ENCODE data around the gene ZNF454. TPM values are rescaled to one million over a fixed set of nuclear protein-coding genes. Genes with fewer than 3 reads are reported as not detected.

Gene ZNF454
- total RNA-seq, 2 experiments from 2014 or later: not detected

- no peaks in the 10 kb centered on the region for H3K36me3 Mint-ChIP-seq
- no peaks in the 10 kb centered on the region for H3K27me3 Mint-ChIP-seq
- ATAC-seq (ENCODE audit: low read depth) (no peak), DNase-seq (no peak)
- peak overlapping the region; percentile 30 for H3K27ac Mint-ChIP-seq
- no peaks in the 10 kb centered on the region for H3K4me1 Mint-ChIP-seq
- POLR2A ChIA-PET: no interaction called here
- no peak overlapping the region for H3K4me3 Mint-ChIP-seq
- peaks cover 12% of the 10 kb centered on the region for H3K9me3 Mint-ChIP-seq
Observed at GRCh38 chr5:178986326-178986960, 45.4 kb downstream of the ZNF454 start.

DNA sequence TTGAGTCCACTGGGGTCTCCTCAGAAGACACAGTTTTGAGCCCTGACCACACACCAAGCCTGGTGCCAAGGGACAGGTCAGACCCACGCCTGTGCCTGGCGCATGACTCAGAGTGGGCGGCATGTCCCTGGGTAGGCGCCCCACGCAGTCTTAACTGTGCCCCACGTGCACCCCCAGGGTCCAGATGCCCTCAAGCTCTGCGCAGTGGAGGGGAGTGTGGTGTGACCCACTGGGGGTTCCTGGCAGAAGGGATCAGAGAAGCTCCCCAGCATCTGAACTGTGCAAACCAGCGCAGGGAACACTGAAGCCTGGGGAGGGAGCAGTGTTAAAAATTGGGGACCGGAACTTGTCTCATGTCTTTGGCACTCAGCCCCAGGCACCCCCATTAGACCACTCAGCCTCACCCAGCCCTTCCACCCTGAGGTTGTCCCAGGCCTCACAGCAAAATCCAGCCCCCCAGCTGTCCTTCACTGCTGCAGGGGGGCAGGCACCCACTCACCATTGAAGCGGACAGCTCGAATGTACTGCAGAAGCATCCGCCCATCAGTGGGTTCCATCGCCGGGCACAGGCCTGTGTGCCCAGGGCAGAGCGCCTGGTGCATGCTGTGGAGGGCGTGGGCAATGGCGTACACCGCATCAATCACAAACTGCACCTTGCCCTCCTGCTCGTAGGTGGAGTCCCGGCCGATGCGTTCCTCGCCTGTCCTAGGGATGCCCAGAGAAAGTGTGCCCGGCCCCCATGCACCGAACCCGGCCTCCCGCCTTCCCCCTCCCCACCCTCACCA lies 47.6 kb downstream of the ZNF454 start:
- H3K4me1 Mint-ChIP-seq: no peaks in the 10 kb centered on the region
- no peaks in the 10 kb centered on the region for H3K36me3 Mint-ChIP-seq
- no peak overlapping the region for H3K4me3 Mint-ChIP-seq
- no peak for DNase-seq
- H3K27ac Mint-ChIP-seq: no peak overlapping the region
- no peak for ATAC-seq (ENCODE audit: low read depth)
- peaks cover 13% of the 10 kb centered on the region for H3K27me3 Mint-ChIP-seq
- POLR2A ChIA-PET: no interaction called here
- H3K9me3 Mint-ChIP-seq: peaks cover 13% of the 10 kb centered on the region

GRCh38 chr5:178989311-178989710 lies 48.3 kb downstream of the ZNF454 start:
- peaks cover 13% of the 10 kb centered on the region for H3K9me3 Mint-ChIP-seq
- H3K27me3 Mint-ChIP-seq: peaks cover 19% of the 10 kb centered on the region
- H3K4me3 Mint-ChIP-seq: no peak overlapping the region
- DNase-seq (no peak), ATAC-seq (ENCODE audit: low read depth) (no peak)
- POLR2A ChIA-PET: no interaction called here
- no peaks in the 10 kb centered on the region for H3K36me3 Mint-ChIP-seq
- H3K4me1 Mint-ChIP-seq: no peaks in the 10 kb centered on the region
- no peak overlapping the region for H3K27ac Mint-ChIP-seq

GRCh38 chr5:178990491-178990890 lies 49.5 kb downstream of the ZNF454 start:
- POLR2A ChIA-PET: no interaction called here
- Mint-ChIP-seq H3K9me3 (peaks cover 15% of the 10 kb centered on the region), H3K4me1 (peaks cover 2% of the 10 kb centered on the region), H3K36me3 (peaks cover 2% of the 10 kb centered on the region), H3K27me3 (peaks cover 24% of the 10 kb centered on the region), H3K27ac (no peak overlapping the region), H3K4me3 (no peak overlapping the region)
- ATAC-seq (ENCODE audit: low read depth) (no peak), DNase-seq (no peak)

- Mint-ChIP-seq H3K4me3 (no peak overlapping the region), H3K27ac (no peak overlapping the region), H3K36me3 (peaks cover 4% of the 10 kb centered on the region), H3K27me3 (peaks cover 28% of the 10 kb centered on the region), H3K9me3 (peaks cover 16% of the 10 kb centered on the region), H3K4me1 (peaks cover 4% of the 10 kb centered on the region)
- POLR2A ChIA-PET: interaction anchor here (0.6 kb wide), 1 partner anchor 13 kb away, joined by 4 read pairs; no protein-coding TSS in a partner anchor
- DNase-seq (no peak), ATAC-seq (ENCODE audit: low read depth) (no peak)
Observed at GRCh38 chr5:178991190-178992145, 50.5 kb downstream of the ZNF454 start.

DNA sequence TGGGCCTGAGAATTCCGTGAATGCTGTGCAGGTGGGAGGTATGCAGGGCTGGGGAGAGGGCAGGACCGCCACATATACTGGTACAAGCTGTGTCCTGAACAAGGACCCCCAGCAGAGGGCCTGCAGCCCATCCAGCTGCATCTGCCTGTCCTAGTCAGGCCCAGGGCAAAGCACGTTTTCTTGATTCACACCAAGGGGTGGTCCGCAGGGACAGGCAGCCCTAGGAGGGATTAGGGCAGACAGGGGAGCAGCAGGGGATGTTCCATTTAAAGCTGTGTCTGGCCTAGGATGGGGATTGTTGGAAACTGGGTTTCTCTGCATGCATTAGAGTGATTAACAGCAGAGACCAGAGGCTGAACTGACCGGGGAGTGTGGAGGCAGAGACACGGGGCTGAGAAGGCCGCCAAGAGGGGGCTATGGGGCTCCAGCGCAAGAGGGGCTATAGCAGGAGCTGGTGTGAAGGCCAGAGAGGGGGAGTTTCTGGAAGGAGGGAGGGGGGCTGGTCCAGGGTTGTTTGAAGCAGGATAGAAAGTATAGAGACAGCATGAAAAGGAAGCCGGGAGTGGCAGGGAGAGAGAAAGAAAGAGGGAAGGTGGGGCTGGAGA lies 51.4 kb downstream of the ZNF454 start:
- ATAC-seq (ENCODE audit: low read depth): no peak
- H3K27me3 Mint-ChIP-seq: peaks cover 32% of the 10 kb centered on the region
- peaks cover 15% of the 10 kb centered on the region for H3K9me3 Mint-ChIP-seq
- no peak for DNase-seq
- peaks cover 4% of the 10 kb centered on the region for H3K36me3 Mint-ChIP-seq
- H3K4me1 Mint-ChIP-seq: peaks cover 4% of the 10 kb centered on the region
- POLR2A ChIA-PET: no interaction called here
- H3K27ac Mint-ChIP-seq: no peak overlapping the region
- no peak overlapping the region for H3K4me3 Mint-ChIP-seq

DNA sequence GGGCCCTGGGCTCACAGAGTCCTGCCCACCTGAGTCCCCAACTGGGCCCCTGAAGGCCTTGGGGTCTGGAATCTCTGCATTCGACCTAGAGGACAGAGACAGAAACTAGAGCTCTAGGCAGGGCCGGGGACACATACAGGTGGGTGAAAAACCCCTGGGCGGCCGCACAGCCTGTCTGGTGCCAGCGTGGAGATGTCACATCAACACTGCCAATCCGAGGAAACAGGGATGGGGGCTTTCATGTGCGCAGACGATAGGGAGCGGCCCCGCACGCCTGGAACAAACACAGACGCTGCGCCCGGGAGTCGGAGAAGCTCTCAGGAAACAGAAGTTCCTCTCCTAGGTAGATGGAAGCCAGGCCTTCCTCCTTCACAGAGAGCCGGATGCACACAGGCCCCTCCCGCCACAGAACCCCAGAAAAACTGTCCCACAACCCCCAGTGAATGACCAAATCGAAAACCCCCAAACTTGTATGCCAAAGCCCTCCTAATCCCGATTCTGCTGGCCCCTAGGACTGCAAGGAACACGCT lies 52.3 kb downstream of the ZNF454 start:
- Mint-ChIP-seq H3K4me3 (no peak overlapping the region), H3K4me1 (peaks cover 4% of the 10 kb centered on the region), H3K36me3 (peaks cover 4% of the 10 kb centered on the region), H3K27ac (no peak overlapping the region), H3K9me3 (peaks cover 11% of the 10 kb centered on the region), H3K27me3 (peaks cover 32% of the 10 kb centered on the region)
- POLR2A ChIA-PET: no interaction called here
- no peak for DNase-seq
- ATAC-seq (ENCODE audit: low read depth): no peak

- peaks cover 32% of the 10 kb centered on the region for H3K27me3 Mint-ChIP-seq
- ATAC-seq (ENCODE audit: low read depth): no peak
- no peak for DNase-seq
- peaks cover 4% of the 10 kb centered on the region for H3K36me3 Mint-ChIP-seq
- no peak overlapping the region for H3K4me3 Mint-ChIP-seq
- POLR2A ChIA-PET: no interaction called here
- peaks cover 13% of the 10 kb centered on the region for H3K9me3 Mint-ChIP-seq
- peaks cover 4% of the 10 kb centered on the region for H3K4me1 Mint-ChIP-seq
- no peak overlapping the region for H3K27ac Mint-ChIP-seq
Observed at GRCh38 chr5:178993955-178994579, 53.1 kb downstream of the ZNF454 start.

DNA sequence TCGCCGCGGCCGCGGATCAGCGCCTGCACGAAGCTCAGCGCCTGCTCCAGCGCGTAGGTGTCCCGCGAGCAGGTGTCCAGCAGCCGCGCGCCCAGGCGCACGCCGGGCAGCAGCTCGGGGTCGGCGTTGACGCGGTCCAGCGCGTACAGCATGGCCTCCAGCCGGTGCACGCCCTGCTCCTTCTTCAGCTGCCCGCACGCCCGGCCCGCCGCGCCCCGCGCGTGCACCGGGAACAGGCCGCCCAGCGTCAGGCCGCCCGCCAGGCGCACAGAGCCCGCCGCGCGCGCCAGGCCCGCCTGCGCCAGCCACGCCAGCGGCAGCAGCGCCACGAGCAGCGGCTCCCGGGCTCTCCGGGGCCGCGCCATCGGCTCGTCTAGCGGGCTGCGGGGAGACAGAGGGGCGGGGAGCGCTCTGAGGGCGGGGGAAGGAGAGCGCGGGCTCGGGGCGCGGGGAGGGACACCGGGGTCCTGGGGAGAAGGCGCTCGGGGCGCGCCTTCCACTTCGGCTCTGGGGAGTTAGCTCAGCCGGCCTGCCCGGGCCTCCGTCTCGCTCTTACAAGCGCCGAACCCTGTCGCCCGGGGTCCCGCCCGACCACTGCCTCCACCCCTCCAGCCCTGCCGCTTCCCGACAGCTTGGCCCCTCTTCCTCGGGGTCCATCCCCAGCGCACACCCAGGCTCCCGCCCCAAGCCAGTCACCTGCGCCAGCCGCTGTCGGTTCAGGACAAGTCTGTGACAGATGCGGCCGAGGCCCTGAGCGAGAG lies 53.8 kb downstream of the ZNF454 start, which contains the start of gene GRM6:
Gene GRM6 (minus strand): TSS at position 741 of the 761 bp plus-strand sequence. CDS start 376 bp downstream, at position 365.
- ATAC-seq (ENCODE audit: low read depth) (no peak), DNase-seq (peak; percentile 31)
- Mint-ChIP-seq H3K4me1 (peaks cover 4% of the 10 kb centered on the region), H3K27me3 (peaks cover 32% of the 10 kb centered on the region), H3K36me3 (peaks cover 4% of the 10 kb centered on the region), H3K4me3 (peak within 1 kb of the TSS; percentile 4), H3K27ac (peak within 1 kb of the TSS; percentile 34), H3K9me3 (peaks cover 10% of the 10 kb centered on the region)
- POLR2A ChIA-PET: no interaction called here

DNA sequence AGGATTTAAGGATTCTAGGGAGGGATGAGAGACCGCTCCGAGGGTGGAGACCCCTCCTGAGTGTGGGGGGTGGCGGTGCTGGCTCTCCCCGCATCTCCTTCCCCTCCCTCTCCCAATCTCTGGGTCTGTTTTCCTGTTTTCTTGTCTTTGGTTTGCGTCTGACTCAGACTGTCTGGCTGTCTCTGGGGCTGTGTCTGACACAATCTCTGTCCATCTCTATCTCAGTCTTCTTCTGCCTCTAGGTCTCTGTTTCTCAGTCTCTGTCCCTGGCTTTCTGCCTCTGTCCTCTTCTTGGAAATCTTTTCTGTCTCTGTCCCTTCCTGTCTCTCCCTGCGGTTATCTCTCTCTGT lies 54.3 kb downstream of the ZNF454 start:
- DNase-seq (no peak), ATAC-seq (ENCODE audit: low read depth) (no peak)
- Mint-ChIP-seq H3K4me1 (peaks cover 4% of the 10 kb centered on the region), H3K36me3 (peaks cover 4% of the 10 kb centered on the region), H3K9me3 (peaks cover 9% of the 10 kb centered on the region), H3K27me3 (peaks cover 32% of the 10 kb centered on the region), H3K27ac (peak overlapping the region; percentile 34), H3K4me3 (peak overlapping the region; percentile 4)
- POLR2A ChIA-PET: no interaction called here

DNA sequence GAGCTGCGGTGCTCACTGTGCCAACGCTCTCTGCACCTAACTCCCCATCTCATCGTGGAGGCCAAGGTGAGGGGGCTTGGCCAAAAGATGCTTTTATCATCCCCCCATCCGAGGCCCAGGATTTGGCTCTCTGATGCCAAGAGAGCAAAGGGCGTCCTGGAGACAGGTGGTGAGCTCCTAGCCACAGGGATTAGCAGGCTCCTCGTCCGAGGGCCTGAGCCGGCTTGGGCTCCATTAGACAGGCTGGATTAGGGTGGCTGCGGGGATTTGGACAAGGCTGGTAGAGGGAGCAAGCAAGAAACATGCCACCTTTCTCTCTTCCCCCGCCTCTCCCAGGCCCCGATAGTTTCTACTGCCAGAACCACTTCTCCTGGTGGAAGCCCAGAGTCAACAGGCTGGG lies 55.2 kb downstream of the ZNF454 start:
- Mint-ChIP-seq H3K27me3 (peaks cover 32% of the 10 kb centered on the region), H3K27ac (no peak overlapping the region), H3K4me3 (no peak overlapping the region), H3K36me3 (peaks cover 4% of the 10 kb centered on the region), H3K4me1 (peaks cover 4% of the 10 kb centered on the region), H3K9me3 (peaks cover 11% of the 10 kb centered on the region)
- ATAC-seq (ENCODE audit: low read depth): no peak
- no peak for DNase-seq
- POLR2A ChIA-PET: no interaction called here

DNA sequence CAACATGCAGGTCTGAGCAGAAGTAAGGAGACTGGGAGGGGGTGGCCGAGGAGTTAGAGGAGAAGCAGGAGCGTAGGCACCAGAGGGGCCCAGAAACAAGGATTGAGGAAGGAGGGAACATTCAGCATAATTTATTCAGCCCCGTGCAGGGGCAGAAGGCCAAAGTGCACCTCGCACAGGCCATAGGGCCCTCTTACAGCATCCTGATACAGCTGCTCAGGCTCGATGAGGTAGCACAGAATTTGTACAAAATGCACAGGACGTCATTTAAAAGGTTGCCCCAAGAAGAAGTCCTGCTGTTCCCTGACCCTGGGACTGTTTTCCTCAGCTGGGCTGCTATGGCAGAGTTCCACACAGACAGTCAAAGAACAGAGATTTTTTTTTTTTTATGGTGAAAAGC lies 56.2 kb downstream of the ZNF454 start:
- DNase-seq (no peak), ATAC-seq (ENCODE audit: low read depth) (no peak)
- peaks cover 4% of the 10 kb centered on the region for H3K4me1 Mint-ChIP-seq
- POLR2A ChIA-PET: no interaction called here
- H3K4me3 Mint-ChIP-seq: no peak overlapping the region
- peaks cover 13% of the 10 kb centered on the region for H3K9me3 Mint-ChIP-seq
- H3K27me3 Mint-ChIP-seq: peaks cover 32% of the 10 kb centered on the region
- H3K27ac Mint-ChIP-seq: peak overlapping the region; percentile 4
- peaks cover 4% of the 10 kb centered on the region for H3K36me3 Mint-ChIP-seq

All from activated naive CD8-positive, alpha-beta T cell treated with anti-CD3 and anti-CD28 coated beads, Interleukin-2, amount 10 ng/mL, durations not matched to agents 7 days and 5 days (primary cell).